NCI-H1105 treated with DMSO at 0.1 percent for 48 hours (cell line): ENCODE data around the gene HIVEP3.

Source experiments
- DNase-seq: peaks from one replicate; lab custom pipeline; 2025; lab: John Stamatoyannopoulos, UW

Gene HIVEP3

GRCh38 chr1:41762251-41762650 is 156.5 kb downstream of the HIVEP3 start:
- DNase-seq, result no peak

GRCh38 chr1:41758904-41759548 is 159.7 kb downstream of the HIVEP3 start:
- DNase-seq, result no peak

- DNase-seq, result no peak
Measured at GRCh38 chr1:41758500-41758899, 160.2 kb downstream of the HIVEP3 start.

GRCh38 chr1:41754540-41754939 is 164.2 kb downstream of the HIVEP3 start:
- DNase-seq, result no peak

GRCh38 chr1:41752514-41753170 is 166.1 kb downstream of the HIVEP3 start:
- DNase-seq, result no peak

- no peak for DNase-seq
Measured at GRCh38 chr1:41751804-41752513, 166.8 kb downstream of the HIVEP3 start.

GRCh38 chr1:41749991-41750745 is 168.6 kb downstream of the HIVEP3 start:
- no peak for DNase-seq

- no peak for DNase-seq
Measured at GRCh38 chr1:41745022-41745421, 173.7 kb downstream of the HIVEP3 start.

- DNase-seq, result no peak
Measured at GRCh38 chr1:41743366-41743765, 175.4 kb downstream of the HIVEP3 start.

- no peak for DNase-seq
Measured at GRCh38 chr1:41742219-41742618, 176.5 kb downstream of the HIVEP3 start.

GRCh38 chr1:41741244-41741643 is 177.5 kb downstream of the HIVEP3 start:
- no peak for DNase-seq

- DNase-seq, result no peak
Measured at GRCh38 chr1:41740630-41741239, 178.0 kb downstream of the HIVEP3 start.

- DNase-seq, result no peak
Measured at GRCh38 chr1:41740058-41740457, 178.7 kb downstream of the HIVEP3 start.

GRCh38 chr1:41739061-41739955 is 179.4 kb downstream of the HIVEP3 start:
- DNase-seq, result no peak

- no peak for DNase-seq
Measured at GRCh38 chr1:41738475-41738874, 180.2 kb downstream of the HIVEP3 start.

- DNase-seq, result no peak
Measured at GRCh38 chr1:41738006-41738405, 180.7 kb downstream of the HIVEP3 start.

GRCh38 chr1:41735631-41736260 is 183.0 kb downstream of the HIVEP3 start:
- no peak for DNase-seq

GRCh38 chr1:41735139-41735538 is 183.6 kb downstream of the HIVEP3 start:
- DNase-seq, result no peak

- DNase-seq, result no peak
Measured at GRCh38 chr1:41734201-41734970, 184.3 kb downstream of the HIVEP3 start.

- no peak for DNase-seq
Measured at GRCh38 chr1:41733725-41734124, 185.0 kb downstream of the HIVEP3 start.
